Keratinocyte (primary cell): ENCODE measurements around the gene OTUD5. TPM values are rescaled to one million over a fixed set of nuclear protein-coding genes. Genes with fewer than 3 reads are reported as not detected.

ENCODE experiments used
- DNase-seq: peaks from one replicate; pipeline ENCODE4 v3.0.0-alpha.2; 2011; ENCODE audit warnings: low read depth, missing footprints, low spot score
- FAIRE-seq: peaks from 2 replicates; lab custom pipeline; 2011; peaks lifted over from hg19 to GRCh38; lab: Jason Lieb, UNC
- H2AFZ ChIP-seq: 2 replicates; pipeline ENCODE4 v1.6.0; 2012; ENCODE audit warnings: low read length, control low read depth, inconsistent platforms; ENCODE audit not compliant: control insufficient read depth
- H3K27ac ChIP-seq: 2 replicates; pipeline ENCODE4 v1.5.1; 2011; ENCODE audit warnings: low read length; ENCODE audit not compliant: control insufficient read depth, insufficient read depth
- H3K27me3 ChIP-seq: 3 replicates; pipeline ENCODE4 v1.6.0; 2011; ENCODE audit warnings: low read length; ENCODE audit not compliant: control insufficient read depth, insufficient read depth; ENCODE audit errors: extremely low read depth
- H3K36me3 ChIP-seq, 2 experiments: 2 replicates in 1 of 2; 3 replicates in 1 of 2; pipeline ENCODE4 v1.5.1; 2011; ENCODE audit warnings: low read length in 2 of 2, mild to moderate bottlenecking in 1 of 2; ENCODE audit not compliant: control insufficient read depth in 2 of 2, insufficient read depth in 2 of 2; ENCODE audit errors: extremely low read depth in 1 of 2
- H3K4me1 ChIP-seq: 3 replicates; pipeline ENCODE4 v1.5.1; 2011; ENCODE audit warnings: low read length; ENCODE audit not compliant: control insufficient read depth, insufficient read depth; ENCODE audit errors: extremely low read depth
- H3K4me2 ChIP-seq: 3 replicates; pipeline ENCODE4 v1.6.0; 2011; ENCODE audit warnings: low read depth, low read length; ENCODE audit not compliant: control insufficient read depth, insufficient read depth; ENCODE audit errors: extremely low read depth
- H3K4me3 ChIP-seq, 3 experiments: fragments of 200-600 bp in 1 of 3; sonication (generic) in 1 of 3; 2 replicates in 2 of 3; 3 replicates in 1 of 3; pipeline ENCODE4 v1.5.1; 2011 to 2016; ENCODE audit warnings: low read length in 3 of 3, mild to moderate bottlenecking in 3 of 3, control low read depth in 2 of 3, inconsistent platforms in 1 of 3, low read depth in 1 of 3, mixed read lengths in 1 of 3, mixed run types in 1 of 3, moderate library complexity in 1 of 3; ENCODE audit not compliant: control insufficient read depth in 2 of 3, insufficient read depth in 2 of 3; ENCODE audit errors: extremely low read depth in 1 of 3
- H3K79me2 ChIP-seq: 2 replicates; pipeline ENCODE4 v1.6.0; 2012; ENCODE audit warnings: low read length; ENCODE audit not compliant: control insufficient read depth, insufficient read depth
- H3K9ac ChIP-seq: 3 replicates; pipeline ENCODE4 v1.6.0; 2011; ENCODE audit warnings: low read length; ENCODE audit not compliant: control insufficient read depth, insufficient read depth; ENCODE audit errors: extremely low read depth
- H3K9me1 ChIP-seq: 3 replicates; pipeline ENCODE4 v1.6.0; 2011; ENCODE audit warnings: low read length; ENCODE audit not compliant: control insufficient read depth, insufficient read depth; ENCODE audit errors: extremely low read depth
- H3K9me3 ChIP-seq: 2 replicates; pipeline ENCODE4 v1.5.1; 2012; ENCODE audit warnings: low read depth, low read length; ENCODE audit not compliant: control insufficient read depth
- H4K20me1 ChIP-seq: 3 replicates; pipeline ENCODE4 v1.6.0; 2011; ENCODE audit warnings: low read length; ENCODE audit not compliant: control insufficient read depth, insufficient read depth; ENCODE audit errors: extremely low read depth
- EZH2 ChIP-seq: IDR thresholded peaks from one replicate; pipeline ENCODE4 v1.6.1; 2012; ENCODE audit warnings: inconsistent platforms, mild to moderate bottlenecking, low read length, moderate library complexity
- dilution Hi-C: fragments of 300-500 bp; cut with MboI; formaldehyde crosslinking; loops from one replicate; pipeline ENCODE4 v1.7.0; 2020; ENCODE audit warnings: low sequenced_read_pairs; ENCODE audit not compliant: extremely low pct_ligation_motif_present
- polyA plus RNA-seq, 5 experiments: library from polyadenylated mRNA; depleted of rRNA in 3 of 5; stranded (reverse) in 3 of 5; stranded (forward) in 1 of 5; unstranded in 1 of 5; fragments of >200 nt; gene quantifications; 1 replicate in 1 of 5; 2 replicates in 3 of 5; 3 replicates in 1 of 5; pipeline versions ENCODE4 v1.2.1 to v1.2.3, GENCODE V29; 2011 to 2012; ENCODE audit warnings: missing spikeins in 2 of 5, low read depth in 1 of 5, low replicate concordance in 1 of 5
- TF ChIP-seq, protein P1 (sequence below), 3 experiments: IDR thresholded peaks in 1 of 3; conservative IDR thresholded peaks in 1 of 3; optimal IDR thresholded peaks in 1 of 3; 2 replicates in 2 of 3; 3 replicates in 1 of 3; pipeline versions ENCODE3 to v1.5.1; 2011; ENCODE audit warnings: low read length in 3 of 3, mild to moderate bottlenecking in 3 of 3, moderate library complexity in 2 of 3, control low read depth in 1 of 3, inconsistent platforms in 1 of 3; ENCODE audit not compliant: insufficient read depth in 2 of 3; ENCODE audit errors: extremely low read depth in 1 of 3

OTUD5 gene
- polyA plus RNA-seq, 1 donor (not counting 4 experiments of a cell fraction or from before 2014, with no cell fraction given) = 40.3 TPM

DNA sequence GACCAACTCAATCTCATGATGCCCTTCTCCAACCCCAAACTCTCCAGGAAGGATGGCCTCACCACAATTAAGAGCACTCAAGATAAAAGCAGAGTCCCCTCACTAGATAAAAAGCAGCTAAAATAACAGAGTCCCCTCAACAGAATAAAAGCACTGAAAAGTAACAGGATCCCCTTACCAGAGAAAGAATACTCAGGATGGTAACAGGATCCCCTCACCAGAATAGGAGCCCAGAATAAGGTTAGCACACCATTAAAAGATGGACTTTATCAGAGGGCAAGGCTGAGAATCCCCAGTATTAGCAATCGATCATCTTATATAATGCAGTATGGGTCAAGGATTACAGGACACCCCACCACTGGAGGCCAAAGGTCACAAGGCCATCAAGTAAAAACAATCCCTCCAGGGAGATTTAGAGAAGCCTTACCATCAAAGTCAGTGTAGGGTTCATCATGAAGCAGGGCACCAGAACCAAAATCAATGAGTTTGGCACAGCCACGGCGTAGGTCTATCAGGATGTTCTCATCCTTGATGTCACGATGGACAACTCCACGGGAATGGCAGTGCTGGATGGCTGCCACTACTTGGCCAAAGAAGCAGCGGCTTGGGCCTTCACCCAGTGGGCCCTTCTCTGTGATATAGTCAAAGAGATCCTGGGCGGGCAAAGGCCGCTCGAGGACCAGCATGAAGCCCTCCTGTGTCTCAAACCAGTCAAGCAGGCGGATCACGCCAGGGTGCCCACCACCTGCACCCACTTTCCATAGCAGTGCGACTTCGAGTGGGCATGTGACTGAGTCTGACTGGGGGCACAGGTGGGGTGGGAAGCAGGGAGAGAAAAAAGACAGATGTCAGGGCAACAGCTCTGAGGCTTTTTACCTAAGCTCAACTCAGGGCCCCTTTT, 42.6 kb downstream of the OTUD5 start:
- no peak for FAIRE-seq

DNA sequence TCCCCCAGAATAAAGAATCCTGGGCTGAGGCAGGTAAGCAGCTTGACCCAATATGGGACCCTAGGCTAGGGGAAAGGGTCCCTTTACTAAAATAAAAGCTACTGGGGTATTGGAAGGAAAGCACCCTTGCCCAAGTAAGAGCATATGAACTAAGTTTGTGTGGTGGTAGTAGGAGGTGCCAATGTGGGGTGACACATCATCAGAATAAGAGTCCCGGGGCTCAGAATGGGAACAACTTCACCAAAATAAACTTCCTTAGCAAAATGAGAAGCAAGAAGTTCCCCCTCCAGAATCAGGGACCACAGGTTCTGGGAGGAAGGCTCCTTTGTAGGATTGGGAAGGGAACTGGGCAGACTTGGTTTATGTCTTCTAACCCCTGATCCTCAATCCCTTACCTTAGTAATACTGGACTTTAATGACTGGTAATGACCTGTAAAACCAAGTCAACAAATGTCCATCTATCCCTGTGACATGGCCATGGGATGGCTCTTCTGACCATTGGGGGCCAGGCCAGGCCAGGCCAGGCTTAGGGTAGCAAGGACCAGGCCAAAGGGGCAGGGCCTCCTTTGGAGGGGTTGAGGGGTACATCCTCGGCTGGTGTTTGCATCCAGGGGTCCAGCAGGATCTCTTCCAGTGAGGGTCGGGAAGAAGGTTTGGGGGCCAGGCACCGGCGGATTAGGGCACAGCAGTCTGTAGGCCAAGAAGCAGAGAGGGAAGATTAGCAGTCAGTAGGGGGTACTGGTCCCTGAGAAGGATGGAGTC, 43.6 kb downstream of the OTUD5 start:
- peaks cover 39% of the 10 kb centered on the region for H3K79me2 ChIP-seq

More for the DNA sequence above, 42.6 kb downstream of the OTUD5 start:
- H4K20me1 ChIP-seq = no peaks in the 10 kb centered on the region
- no peak overlapping the region for H3K4me3 ChIP-seq
- peaks cover 33% of the 10 kb centered on the region for H3K79me2 ChIP-seq
- no peak overlapping the region for H3K4me2 ChIP-seq
- H3K27me3 ChIP-seq = no peaks in the 10 kb centered on the region
- H3K4me1 ChIP-seq = peaks cover 19% of the 10 kb centered on the region
- H3K9me3 ChIP-seq = peaks cover 2% of the 10 kb centered on the region
- dilution Hi-C loops = no loop called here
- no peak for TF ChIP-seq EZH2
- TF ChIP-seq, protein P1, sequence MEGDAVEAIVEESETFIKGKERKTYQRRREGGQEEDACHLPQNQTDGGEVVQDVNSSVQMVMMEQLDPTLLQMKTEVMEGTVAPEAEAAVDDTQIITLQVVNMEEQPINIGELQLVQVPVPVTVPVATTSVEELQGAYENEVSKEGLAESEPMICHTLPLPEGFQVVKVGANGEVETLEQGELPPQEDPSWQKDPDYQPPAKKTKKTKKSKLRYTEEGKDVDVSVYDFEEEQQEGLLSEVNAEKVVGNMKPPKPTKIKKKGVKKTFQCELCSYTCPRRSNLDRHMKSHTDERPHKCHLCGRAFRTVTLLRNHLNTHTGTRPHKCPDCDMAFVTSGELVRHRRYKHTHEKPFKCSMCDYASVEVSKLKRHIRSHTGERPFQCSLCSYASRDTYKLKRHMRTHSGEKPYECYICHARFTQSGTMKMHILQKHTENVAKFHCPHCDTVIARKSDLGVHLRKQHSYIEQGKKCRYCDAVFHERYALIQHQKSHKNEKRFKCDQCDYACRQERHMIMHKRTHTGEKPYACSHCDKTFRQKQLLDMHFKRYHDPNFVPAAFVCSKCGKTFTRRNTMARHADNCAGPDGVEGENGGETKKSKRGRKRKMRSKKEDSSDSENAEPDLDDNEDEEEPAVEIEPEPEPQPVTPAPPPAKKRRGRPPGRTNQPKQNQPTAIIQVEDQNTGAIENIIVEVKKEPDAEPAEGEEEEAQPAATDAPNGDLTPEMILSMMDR (optimal IDR thresholded peaks at IDR 0.05 in 1 of 3, IDR thresholded peaks at IDR 0.05 in 1 of 3, conservative IDR thresholded peaks at IDR 0.05 in 1 of 3; ENCODE audit: extremely low read depth in 1 of 3, insufficient read depth in 2 of 3, low read length in 3 of 3) = no peak
- no peak overlapping the region for H3K27ac ChIP-seq
- no peak for DNase-seq
- H3K36me3 ChIP-seq = peaks cover 0 to 7% of the 10 kb centered on the region in 2 experiments
- H3K9ac ChIP-seq = no peak overlapping the region
- H3K9me1 ChIP-seq = no peaks in the 10 kb centered on the region
- H2AFZ ChIP-seq = no peak overlapping the region

More for the DNA sequence above, 43.6 kb downstream of the OTUD5 start:
- no peaks in the 10 kb centered on the region for H4K20me1 ChIP-seq
- H3K27me3 ChIP-seq = no peaks in the 10 kb centered on the region
- no peak for TF ChIP-seq EZH2
- TF ChIP-seq, protein P1 (optimal IDR thresholded peaks at IDR 0.05 in 1 of 3, IDR thresholded peaks at IDR 0.05 in 1 of 3, conservative IDR thresholded peaks at IDR 0.05 in 1 of 3; ENCODE audit: extremely low read depth in 1 of 3, insufficient read depth in 2 of 3, low read length in 3 of 3) = no peak
- FAIRE-seq (no peak), DNase-seq (no peak)
- H3K4me3 ChIP-seq = no peak overlapping the region
- dilution Hi-C loops = no loop called here
- H3K27ac ChIP-seq = no peak overlapping the region
- no peak overlapping the region for H3K9ac ChIP-seq
- H3K4me2 ChIP-seq = no peak overlapping the region
- no peaks in the 10 kb centered on the region for H3K9me1 ChIP-seq
- H3K9me3 ChIP-seq = peaks cover 2% of the 10 kb centered on the region
- peaks cover 13% of the 10 kb centered on the region for H3K4me1 ChIP-seq
- no peak overlapping the region for H2AFZ ChIP-seq
- peaks cover 6 to 7% of the 10 kb centered on the region in 2 experiments for H3K36me3 ChIP-seq
